ENCODE data around the gene BIN1.
A peak's percentile ranks its signal among the peaks of the same experiment; 100 is the strongest.

The BIN1 gene

DNA sequence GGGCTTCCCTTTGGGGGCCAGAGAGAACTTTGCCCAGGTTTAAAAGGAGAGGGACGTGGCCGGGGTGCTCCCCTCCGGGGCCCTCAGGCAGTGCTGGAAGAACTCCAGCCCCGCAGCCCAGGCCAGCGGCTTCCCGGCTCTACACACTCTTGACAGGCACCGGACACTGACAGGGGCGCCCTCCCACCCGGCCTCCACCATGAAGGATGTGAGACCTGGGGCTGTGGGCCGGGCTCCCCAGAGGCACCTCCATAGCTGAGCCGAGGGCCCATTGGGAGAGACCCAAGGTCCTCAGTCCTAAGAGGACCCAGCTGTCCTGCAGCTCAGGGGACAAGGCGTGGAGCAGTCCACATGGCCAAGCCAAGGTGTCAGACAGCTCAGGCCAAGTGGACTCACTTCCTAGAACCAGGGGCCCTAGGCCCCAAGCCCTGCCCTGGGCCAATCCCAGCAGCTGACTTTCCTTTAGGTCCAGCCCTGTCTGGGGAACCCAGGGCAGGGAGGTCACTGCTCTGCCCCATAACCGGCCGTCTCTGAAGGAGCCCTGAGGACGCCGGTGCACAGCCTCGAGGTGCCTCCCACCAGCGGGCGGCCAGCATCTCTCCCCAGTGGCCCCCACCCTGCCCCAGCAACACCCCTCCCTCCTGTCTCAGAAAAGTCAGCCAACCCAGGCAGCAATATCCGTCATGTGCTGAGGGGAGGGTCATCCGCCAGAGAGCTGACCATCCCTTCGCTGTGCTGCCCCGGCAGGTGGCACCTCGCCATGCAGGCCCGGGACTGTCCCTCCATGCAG, 51.8 kb downstream of the BIN1 start:
- DNase-seq: no peak

GRCh38 chr2:127054604-127054930, 52.4 kb downstream of the BIN1 start:
- no peak for DNase-seq

DNA sequence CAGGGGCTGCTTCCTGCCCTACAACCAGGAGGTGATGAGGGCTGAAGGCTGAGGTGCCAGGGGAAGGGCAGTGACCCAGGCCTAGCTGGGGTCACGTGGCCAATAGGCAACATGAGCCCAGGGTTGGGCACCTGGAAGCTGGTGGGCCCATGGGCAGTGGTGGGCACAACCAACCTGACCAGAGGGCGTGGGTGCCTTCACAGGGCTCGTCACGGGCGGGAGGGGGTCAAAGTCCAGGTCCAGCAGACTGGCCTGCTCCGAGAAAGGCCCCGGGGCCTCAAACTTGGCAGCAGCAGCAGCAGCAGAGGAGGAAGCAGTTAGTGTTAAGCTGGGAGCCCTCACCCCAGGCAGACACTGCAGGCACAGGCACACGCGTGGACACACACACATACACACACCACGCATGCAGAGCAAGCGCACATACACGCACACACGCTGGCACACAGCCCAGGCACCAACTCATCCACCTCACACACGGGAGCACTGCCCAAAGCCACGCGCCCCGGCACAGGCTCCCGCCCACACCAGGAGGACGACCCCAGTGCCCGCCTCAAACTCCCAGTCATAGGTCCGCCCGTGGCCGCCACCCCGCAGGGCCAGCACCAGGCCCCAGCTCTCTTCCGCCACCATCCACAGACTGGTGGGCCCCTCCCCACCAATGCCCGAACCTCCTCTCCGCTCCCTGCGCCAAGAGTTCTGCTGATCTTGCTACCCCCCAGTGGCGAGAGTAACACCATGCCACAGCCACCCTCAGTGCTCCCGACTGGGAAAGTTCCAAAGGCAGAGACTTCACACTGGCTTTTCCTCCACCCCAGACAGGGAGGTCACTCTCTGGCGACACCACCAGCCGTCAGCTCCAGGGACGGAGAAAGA, 53.0 kb downstream of the BIN1 start:
- no peak for DNase-seq

DNA sequence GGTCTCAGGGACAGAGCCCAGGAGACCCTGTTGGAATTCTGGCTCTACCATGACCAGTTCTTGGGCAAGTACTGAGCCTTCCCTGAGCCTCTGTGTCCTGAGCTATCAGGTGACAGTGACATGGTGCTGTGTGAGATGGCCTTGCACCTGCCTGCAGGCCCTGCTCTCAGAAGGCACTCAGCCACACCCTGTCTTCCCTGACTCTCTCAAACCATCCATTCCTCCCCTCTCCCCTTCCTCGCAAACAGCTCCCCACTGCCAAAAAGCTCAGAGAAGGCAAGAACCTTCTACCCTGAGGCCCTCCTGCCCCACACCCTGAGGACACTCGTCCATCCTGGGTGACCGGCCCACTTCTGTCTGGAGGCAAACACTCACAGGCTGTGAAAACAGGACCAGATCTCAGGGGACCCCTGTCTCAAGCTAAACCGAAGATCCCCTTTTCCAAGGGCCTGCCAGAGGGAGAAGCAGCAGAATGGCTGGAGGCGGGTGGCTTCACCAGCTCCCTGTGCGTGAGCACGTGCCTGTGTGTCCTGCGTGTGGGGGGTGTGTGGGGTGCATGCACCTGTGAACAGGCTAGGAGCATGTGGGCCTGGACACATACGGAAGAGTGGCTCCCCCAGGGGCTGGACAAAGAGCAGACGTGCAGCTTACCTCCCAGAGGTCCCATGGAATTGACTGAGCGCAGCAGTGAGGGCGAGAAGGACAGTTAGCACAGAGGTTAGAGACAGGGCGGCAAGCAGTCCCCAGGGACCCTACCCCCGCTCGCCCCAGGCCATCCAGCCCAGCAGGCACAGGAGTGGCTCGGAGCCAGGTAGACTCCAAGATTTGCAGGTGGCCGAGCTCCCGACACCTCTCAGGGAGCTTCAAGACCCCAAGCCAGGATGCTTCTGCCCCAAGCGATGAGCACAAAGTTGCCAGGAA, 53.9 kb downstream of the BIN1 start:
- no peak for DNase-seq

GRCh38 chr2:127052057-127052770, 54.7 kb downstream of the BIN1 start:
- DNase-seq: no peak

GRCh38 chr2:127051116-127052056, 55.6 kb downstream of the BIN1 start:
- no peak for DNase-seq

- no peak for DNase-seq
Measured at GRCh38 chr2:127050803-127051115, 56.2 kb downstream of the BIN1 start.

GRCh38 chr2:127049927-127050802, 56.8 kb downstream of the BIN1 start:
- DNase-seq: peak; percentile 26

GRCh38 chr2:127048969-127049897, 57.7 kb downstream of the BIN1 start:
- DNase-seq: no peak

DNA sequence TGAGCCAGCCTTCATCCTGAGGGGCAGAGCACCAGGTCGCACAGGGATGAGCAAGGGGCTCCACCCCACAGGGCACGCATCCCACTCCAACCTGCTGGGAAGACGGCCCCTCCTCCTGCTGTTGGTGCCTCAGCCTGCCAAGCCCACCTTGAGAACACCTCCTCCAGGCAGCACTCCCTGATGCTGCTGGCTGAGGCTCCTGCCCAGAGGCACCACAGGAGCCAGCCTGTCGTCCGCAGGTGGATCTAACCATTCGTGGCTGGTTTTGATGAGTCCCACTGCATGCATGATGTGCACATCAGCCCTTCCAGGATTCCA, 58.4 kb downstream of the BIN1 start:
- no peak for DNase-seq

GRCh38 chr2:127047716-127048617, 59.0 kb downstream of the BIN1 start:
- no peak for DNase-seq

- DNase-seq: no peak
Measured at GRCh38 chr2:127047054-127047453, 59.9 kb downstream of the BIN1 start.

DNA sequence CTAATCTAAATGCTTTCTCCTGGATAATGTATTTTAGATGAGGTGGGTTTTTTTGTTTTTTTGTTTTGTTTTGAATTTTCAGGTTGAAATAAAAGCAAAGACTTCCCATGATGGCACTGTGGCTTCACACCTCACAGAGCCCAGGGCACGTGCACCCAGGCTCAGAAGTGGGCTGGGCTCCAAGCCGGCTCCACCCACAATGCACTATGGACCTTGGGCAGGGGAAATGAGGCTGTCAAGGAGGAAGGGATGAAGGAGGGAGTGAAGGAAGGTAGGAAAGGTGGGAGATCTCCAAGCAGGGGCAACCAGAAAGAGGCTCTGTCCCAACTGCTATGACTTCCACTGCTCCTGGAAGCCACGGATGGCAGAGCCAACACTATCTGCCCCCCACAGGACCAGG, 60.4 kb downstream of the BIN1 start:
- no peak for DNase-seq

- DNase-seq: no peak
Measured at GRCh38 chr2:127045792-127046501, 61.0 kb downstream of the BIN1 start.

DNA sequence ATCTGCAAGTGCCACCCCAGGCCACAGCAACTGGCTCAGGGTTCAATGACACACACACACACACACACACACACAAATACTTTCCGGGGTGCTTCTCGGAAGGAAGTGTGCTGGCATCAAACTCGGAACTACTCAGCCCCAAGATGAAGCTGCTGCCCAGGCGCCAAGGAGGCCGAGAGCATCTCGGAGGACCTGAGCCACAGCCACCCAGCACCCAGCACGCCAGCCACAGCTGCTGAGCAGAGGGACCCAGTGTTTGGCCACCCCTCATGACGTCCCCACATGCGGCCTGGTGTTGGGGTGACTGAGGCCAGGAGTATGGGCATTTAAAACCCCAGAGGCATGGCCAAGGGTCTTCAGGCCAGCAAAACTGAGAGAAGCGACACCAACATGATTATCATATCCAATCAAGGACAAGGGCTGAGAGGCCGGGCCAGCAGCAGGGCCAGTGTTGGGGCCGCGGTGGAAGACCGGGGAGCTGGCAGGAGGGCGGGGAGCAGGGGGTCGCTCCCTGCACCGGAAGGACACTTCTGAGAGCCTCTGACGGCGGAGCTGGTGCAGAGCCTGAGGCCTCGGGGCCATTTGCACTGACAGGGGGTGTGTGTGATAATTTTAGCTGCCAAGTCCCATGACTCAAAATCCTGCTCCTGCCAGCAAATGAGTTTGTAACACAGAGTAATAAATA, 61.8 kb downstream of the BIN1 start:
- DNase-seq: no peak

GRCh38 chr2:127044165-127044718, 62.7 kb downstream of the BIN1 start:
- DNase-seq: no peak

Measured in NK-92 treated with Interleukin-12 subunit alpha and Interleukin-12 subunit beta, amount 100 ng/mL, for 24 hours (cell line).